Liver (tissue), 9 donors: ENCODE data around the gene NR6A1. TPM values are rescaled to one million over a fixed set of nuclear protein-coding genes. Genes with fewer than 3 reads are reported as not detected.

Experiments
- DNase-seq: peaks from one replicate; pipeline ENCODE4 v3.0.0-alpha.2; 2017; ENCODE audit warnings: low spot score
- H3K27ac ChIP-seq, 2 donors: one replicate each; pipeline ENCODE4 v1.7.0; 2013; ENCODE audit warnings: inconsistent platforms in 2 of 2, low read length in 2 of 2, control low read depth in 1 of 2, low read depth in 1 of 2, mild to moderate bottlenecking in 1 of 2
- H3K27me3 ChIP-seq, 4 donors: one replicate each; pipeline versions ENCODE4 v1.6.1 to v1.7.0; 2013; ENCODE audit warnings: low read length in 3 of 4, inconsistent platforms in 1 of 4, mild to moderate bottlenecking in 1 of 4, moderate library complexity in 1 of 4; ENCODE audit not compliant: control insufficient read depth in 4 of 4, insufficient read depth in 4 of 4
- H3K36me3 ChIP-seq, 4 donors: one replicate each; pipeline versions ENCODE4 v1.6.1 to v1.7.0; 2013; ENCODE audit warnings: low read length in 3 of 4, mild to moderate bottlenecking in 3 of 4, low read depth in 1 of 4, moderate library complexity in 1 of 4; ENCODE audit not compliant: control insufficient read depth in 4 of 4, insufficient read depth in 3 of 4
- H3K4me1 ChIP-seq, 4 donors: one replicate each; pipeline versions ENCODE4 v1.6.1 to v1.7.0; 2013; ENCODE audit warnings: low read length in 3 of 4, mild to moderate bottlenecking in 3 of 4, moderate library complexity in 1 of 4; ENCODE audit not compliant: control insufficient read depth in 4 of 4, insufficient read depth in 4 of 4
- H3K4me3 ChIP-seq, 3 donors: one replicate each; pipeline versions ENCODE4 v1.6.1 to v1.7.0; 2013; ENCODE audit warnings: low read length in 3 of 3, control low read depth in 1 of 3, low read depth in 1 of 3, mild to moderate bottlenecking in 1 of 3
- H3K9ac ChIP-seq, 2 donors: one replicate each; pipeline ENCODE4 v1.7.0; 2013; ENCODE audit warnings: low read length in 2 of 2, mild to moderate bottlenecking in 2 of 2, moderate library complexity in 2 of 2, control low read depth in 1 of 2, low read depth in 1 of 2
- H3K9me3 ChIP-seq, 4 donors: one replicate each; pipeline versions ENCODE4 v1.6.1 to v1.7.0; 2013; ENCODE audit warnings: low read length in 3 of 4; ENCODE audit not compliant: control insufficient read depth in 4 of 4
- EGR1 ChIP-seq, 2 donors: IDR thresholded peaks; 2 replicates each; pipeline ENCODE4 v1.6.1; 2016 to 2018; ENCODE audit warnings: antibody characterized with exemption in 2 of 2, low read depth in 2 of 2
- FOXA1 ChIP-seq: IDR thresholded peaks from 2 replicates; pipeline ENCODE4 v1.6.1; 2016; ENCODE audit warnings: antibody characterized with exemption
- GABPA ChIP-seq, 2 donors: IDR thresholded peaks in 1 of 2; conservative IDR thresholded peaks in 1 of 2; 2 replicates each; pipeline ENCODE4 v1.6.1; 2016; ENCODE audit warnings: antibody characterized with exemption in 2 of 2, mild to moderate bottlenecking in 1 of 2, moderate library complexity in 1 of 2
- HNF4A ChIP-seq, 2 donors: conservative IDR thresholded peaks; 2 replicates each; pipeline ENCODE4 v1.6.1; 2016; ENCODE audit warnings: antibody characterized with exemption in 2 of 2, mild to moderate bottlenecking in 2 of 2
- HNF4G ChIP-seq: IDR thresholded peaks from 2 replicates; pipeline ENCODE4 v1.6.1; 2016; ENCODE audit warnings: antibody characterized with exemption
- JUND ChIP-seq, 2 donors: IDR thresholded peaks; 2 replicates each; pipeline ENCODE4 v1.6.1; 2016; ENCODE audit warnings: antibody characterized with exemption in 2 of 2
- NR2F2 ChIP-seq: IDR thresholded peaks from 2 replicates; pipeline ENCODE4 v1.6.1; 2016; ENCODE audit warnings: antibody characterized with exemption
- RAD21 ChIP-seq, 2 donors: IDR thresholded peaks; 2 replicates each; pipeline ENCODE4 v1.6.1; 2016; ENCODE audit warnings: antibody characterized with exemption in 2 of 2, mild to moderate bottlenecking in 2 of 2
- SP1 ChIP-seq: IDR thresholded peaks from 2 replicates; pipeline ENCODE4 v1.6.1; 2018; ENCODE audit warnings: antibody characterized with exemption, mild to moderate bottlenecking
- TAF1 ChIP-seq: conservative IDR thresholded peaks from 2 replicates; pipeline ENCODE4 v1.6.1; 2016; ENCODE audit warnings: antibody characterized with exemption, mild to moderate bottlenecking
- YY1 ChIP-seq: IDR thresholded peaks from 2 replicates; pipeline ENCODE4 v1.6.1; 2016; ENCODE audit warnings: antibody characterized with exemption, mild to moderate bottlenecking
- WGBS: extraction: QIAGEN DNeasy Blood & Tissue Kit; methylation state at CpG from one replicate; pipeline ENCODE4 v1.1.7; 2013; 5-methylcytosine and 5-hydroxymethylcytosine counted together
- polyA plus RNA-seq, 2 donors: library from polyadenylated mRNA; stranded (reverse) in 1 of 2; unstranded in 1 of 2; fragments of 200-250 nt in 1 of 2; fragments of >200 nt in 1 of 2; fragmentation: Nextera tagmentation in 1 of 2; extraction: Ambion mirVana in 1 of 2; gene quantifications; one replicate each; pipeline versions ENCODE4 v1.2.1 to v1.2.3, GENCODE V29; 2013 to 2015
- total RNA-seq, 2 donors: library from RNA; depleted of rRNA; stranded (reverse); fragments of >200 nt; gene quantifications; one replicate each; pipeline ENCODE4 v1.2.3, GENCODE V29; 2014
- TF ChIP-seq, protein P1 (sequence below): fragments of 150-350 bp; IDR thresholded peaks from 2 replicates; pipeline ENCODE4 v1.5.1; 2017; ENCODE audit warnings: improper control_type of control experiment, low read depth, low read length; ENCODE audit not compliant: missing input control
- TF ChIP-seq, protein P2 (sequence below): IDR thresholded peaks from 2 replicates; pipeline ENCODE4 v1.6.1; 2016; ENCODE audit warnings: antibody characterized with exemption
- TF ChIP-seq, protein P3 (sequence below): IDR thresholded peaks from 2 replicates; pipeline ENCODE4 v1.6.1; 2016; ENCODE audit warnings: antibody characterized with exemption, mild to moderate bottlenecking
- TF ChIP-seq, protein P4 (sequence below): IDR thresholded peaks from 2 replicates; pipeline ENCODE4 v1.6.1; 2016; ENCODE audit warnings: antibody characterized with exemption
- donor health status: healthy.
- donor health status: healthy.
- donor health status: healthy.
- donor health status: healthy.
- donor health status: healthy.

The NR6A1 gene
- total and polyA plus RNA-seq, 4 donors: 0.72 to 6.1 (median 2.1) TPM

DNA sequence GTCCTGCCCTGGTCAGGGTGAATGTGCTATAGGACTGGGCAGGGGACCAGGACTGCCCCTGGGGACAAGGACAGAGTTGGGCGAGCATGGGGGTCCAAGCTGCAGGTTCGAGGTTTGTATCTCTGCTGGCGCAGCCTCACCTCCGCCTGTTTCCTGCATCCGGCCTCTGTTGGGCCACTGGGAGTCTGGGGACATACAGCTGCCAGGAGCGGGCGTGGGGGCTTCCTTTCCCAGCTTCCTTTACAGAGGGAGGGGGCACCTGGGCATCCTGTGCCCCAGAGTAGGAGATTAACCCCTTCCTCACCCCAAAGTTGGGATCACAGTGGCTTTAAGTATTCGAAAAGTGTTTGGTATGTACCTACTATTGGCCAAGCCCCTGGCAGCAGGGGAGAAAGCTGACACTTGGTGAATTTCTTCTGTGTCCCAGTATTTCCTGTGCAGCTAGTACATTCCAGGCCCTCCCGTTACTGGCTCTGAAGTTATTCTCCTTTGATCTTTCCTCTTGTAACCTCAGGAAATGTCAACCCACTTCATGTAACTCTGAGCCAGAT is 24.8 kb upstream of the NR6A1 start:
- no peak for DNase-seq
- H3K36me3 ChIP-seq: no peaks in the 10 kb centered on the region
- H3K27ac ChIP-seq: no peak overlapping the region
- H3K4me1 ChIP-seq: no peaks in the 10 kb centered on the region
- H3K27me3 ChIP-seq: no peaks in the 10 kb centered on the region
- H3K4me3 ChIP-seq: no peak overlapping the region
- TF ChIP-seq YY1: no peak
- peak; percentile 31 for TF ChIP-seq NR2F2
- TF ChIP-seq TAF1: no peak
- no peak for TF ChIP-seq JUND (IDR thresholded peaks at IDR 0.05)
- TF ChIP-seq EGR1 (IDR thresholded peaks at IDR 0.05; ENCODE audit: low read depth in 2 of 2): no peak
- no peak for TF ChIP-seq RAD21 (IDR thresholded peaks at IDR 0.05)
- no peak for TF ChIP-seq HNF4A (conservative IDR thresholded peaks at IDR 0.05)
- no peaks in the 10 kb centered on the region for H3K9me3 ChIP-seq
- H3K9ac ChIP-seq: no peak overlapping the region
- WGBS: 67% methylated on average over 9 of the region's 9 CpGs

DNA sequence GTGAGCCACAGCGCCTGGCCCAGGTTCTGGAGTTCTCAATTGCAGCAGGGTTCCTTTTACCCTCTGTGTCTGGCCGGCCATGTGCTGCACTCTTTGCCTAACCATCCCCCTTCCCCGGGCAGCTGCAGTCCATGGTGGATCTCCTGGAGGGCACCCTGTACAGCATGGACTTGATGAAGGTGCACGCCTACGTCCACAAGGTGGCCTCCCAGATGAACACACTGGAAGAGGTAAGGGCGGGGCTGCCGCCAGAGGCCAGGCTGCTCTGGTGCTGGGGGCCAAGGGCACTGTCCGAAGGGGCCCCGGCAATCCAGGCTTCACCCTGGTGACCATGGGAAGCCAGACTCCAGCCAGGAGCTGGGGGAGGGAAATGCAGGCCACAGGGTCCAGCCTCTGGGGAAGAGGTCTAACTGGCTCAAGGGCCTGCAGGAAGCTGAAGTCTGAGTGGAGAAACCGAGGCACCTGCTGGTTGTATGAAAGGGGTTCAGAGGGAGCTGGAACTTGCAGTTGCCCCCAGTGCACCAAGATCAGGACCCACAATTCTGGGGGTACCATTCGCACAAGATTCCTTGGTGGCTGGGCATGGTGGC is 23.9 kb upstream of the NR6A1 start:
- Histone ChIP-seq H3K4me3 (no peak overlapping the region), H3K9me3 (no peaks in the 10 kb centered on the region), H3K27me3 (no peaks in the 10 kb centered on the region), H3K4me1 (no peaks in the 10 kb centered on the region), H3K27ac (no peak overlapping the region), H3K36me3 (no peaks in the 10 kb centered on the region), H3K9ac (no peak overlapping the region)
- DNase-seq: no peak
- no peak for TF ChIP-seq FOXA1
- no peak for TF ChIP-seq JUND (IDR thresholded peaks at IDR 0.05)
- TF ChIP-seq, protein P1, sequence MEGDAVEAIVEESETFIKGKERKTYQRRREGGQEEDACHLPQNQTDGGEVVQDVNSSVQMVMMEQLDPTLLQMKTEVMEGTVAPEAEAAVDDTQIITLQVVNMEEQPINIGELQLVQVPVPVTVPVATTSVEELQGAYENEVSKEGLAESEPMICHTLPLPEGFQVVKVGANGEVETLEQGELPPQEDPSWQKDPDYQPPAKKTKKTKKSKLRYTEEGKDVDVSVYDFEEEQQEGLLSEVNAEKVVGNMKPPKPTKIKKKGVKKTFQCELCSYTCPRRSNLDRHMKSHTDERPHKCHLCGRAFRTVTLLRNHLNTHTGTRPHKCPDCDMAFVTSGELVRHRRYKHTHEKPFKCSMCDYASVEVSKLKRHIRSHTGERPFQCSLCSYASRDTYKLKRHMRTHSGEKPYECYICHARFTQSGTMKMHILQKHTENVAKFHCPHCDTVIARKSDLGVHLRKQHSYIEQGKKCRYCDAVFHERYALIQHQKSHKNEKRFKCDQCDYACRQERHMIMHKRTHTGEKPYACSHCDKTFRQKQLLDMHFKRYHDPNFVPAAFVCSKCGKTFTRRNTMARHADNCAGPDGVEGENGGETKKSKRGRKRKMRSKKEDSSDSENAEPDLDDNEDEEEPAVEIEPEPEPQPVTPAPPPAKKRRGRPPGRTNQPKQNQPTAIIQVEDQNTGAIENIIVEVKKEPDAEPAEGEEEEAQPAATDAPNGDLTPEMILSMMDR: peak; percentile 11
- TF ChIP-seq RAD21 (IDR thresholded peaks at IDR 0.05): peak in 1 of 2 donors; percentile 28
- 76% methylated on average over 11 of the region's 11 CpGs for WGBS

DNA sequence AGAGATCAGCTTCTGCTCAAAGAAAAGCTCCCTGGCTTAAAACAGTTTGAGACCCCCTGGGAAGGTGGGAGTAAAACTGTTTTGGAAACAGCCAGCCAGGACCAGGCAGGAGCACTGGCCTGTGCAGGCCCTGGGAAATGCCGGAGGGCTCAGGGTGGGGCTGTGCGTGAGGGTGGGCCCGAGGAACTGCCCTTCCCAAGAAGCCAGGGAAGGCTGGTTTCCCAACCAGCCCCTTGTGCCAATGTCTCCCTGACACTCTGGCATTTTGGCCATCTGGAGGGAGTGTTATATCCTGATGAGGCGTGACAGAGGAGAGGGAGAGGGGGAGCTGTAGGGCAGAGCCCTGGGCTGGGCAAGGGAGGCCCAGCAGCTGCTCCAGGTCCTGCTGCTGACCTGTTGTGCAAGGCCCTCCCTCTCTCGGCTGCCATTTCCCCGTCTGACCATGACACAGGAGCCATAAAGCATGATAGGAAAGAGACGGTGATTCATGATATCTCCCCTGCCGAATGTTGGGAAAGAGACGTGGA is 22.0 kb upstream of the NR6A1 start:
- 87% methylated on average over 9 of the region's 9 CpGs for WGBS
- Histone ChIP-seq H3K27ac (no peak overlapping the region), H3K36me3 (no peaks in the 10 kb centered on the region), H3K27me3 (no peaks in the 10 kb centered on the region), H3K4me1 (no peaks in the 10 kb centered on the region), H3K9me3 (no peaks in the 10 kb centered on the region), H3K4me3 (no peak overlapping the region), H3K9ac (no peak overlapping the region)
- TF ChIP-seq GABPA (IDR thresholded peaks at IDR 0.05 in 1 of 2, conservative IDR thresholded peaks at IDR 0.05 in 1 of 2): no peak
- TF ChIP-seq, protein P2, sequence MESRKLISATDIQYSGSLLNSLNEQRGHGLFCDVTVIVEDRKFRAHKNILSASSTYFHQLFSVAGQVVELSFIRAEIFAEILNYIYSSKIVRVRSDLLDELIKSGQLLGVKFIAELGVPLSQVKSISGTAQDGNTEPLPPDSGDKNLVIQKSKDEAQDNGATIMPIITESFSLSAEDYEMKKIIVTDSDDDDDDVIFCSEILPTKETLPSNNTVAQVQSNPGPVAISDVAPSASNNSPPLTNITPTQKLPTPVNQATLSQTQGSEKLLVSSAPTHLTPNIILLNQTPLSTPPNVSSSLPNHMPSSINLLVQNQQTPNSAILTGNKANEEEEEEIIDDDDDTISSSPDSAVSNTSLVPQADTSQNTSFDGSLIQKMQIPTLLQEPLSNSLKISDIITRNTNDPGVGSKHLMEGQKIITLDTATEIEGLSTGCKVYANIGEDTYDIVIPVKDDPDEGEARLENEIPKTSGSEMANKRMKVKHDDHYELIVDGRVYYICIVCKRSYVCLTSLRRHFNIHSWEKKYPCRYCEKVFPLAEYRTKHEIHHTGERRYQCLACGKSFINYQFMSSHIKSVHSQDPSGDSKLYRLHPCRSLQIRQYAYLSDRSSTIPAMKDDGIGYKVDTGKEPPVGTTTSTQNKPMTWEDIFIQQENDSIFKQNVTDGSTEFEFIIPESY: no peak
- no peak for TF ChIP-seq SP1
- TF ChIP-seq, protein P3, sequence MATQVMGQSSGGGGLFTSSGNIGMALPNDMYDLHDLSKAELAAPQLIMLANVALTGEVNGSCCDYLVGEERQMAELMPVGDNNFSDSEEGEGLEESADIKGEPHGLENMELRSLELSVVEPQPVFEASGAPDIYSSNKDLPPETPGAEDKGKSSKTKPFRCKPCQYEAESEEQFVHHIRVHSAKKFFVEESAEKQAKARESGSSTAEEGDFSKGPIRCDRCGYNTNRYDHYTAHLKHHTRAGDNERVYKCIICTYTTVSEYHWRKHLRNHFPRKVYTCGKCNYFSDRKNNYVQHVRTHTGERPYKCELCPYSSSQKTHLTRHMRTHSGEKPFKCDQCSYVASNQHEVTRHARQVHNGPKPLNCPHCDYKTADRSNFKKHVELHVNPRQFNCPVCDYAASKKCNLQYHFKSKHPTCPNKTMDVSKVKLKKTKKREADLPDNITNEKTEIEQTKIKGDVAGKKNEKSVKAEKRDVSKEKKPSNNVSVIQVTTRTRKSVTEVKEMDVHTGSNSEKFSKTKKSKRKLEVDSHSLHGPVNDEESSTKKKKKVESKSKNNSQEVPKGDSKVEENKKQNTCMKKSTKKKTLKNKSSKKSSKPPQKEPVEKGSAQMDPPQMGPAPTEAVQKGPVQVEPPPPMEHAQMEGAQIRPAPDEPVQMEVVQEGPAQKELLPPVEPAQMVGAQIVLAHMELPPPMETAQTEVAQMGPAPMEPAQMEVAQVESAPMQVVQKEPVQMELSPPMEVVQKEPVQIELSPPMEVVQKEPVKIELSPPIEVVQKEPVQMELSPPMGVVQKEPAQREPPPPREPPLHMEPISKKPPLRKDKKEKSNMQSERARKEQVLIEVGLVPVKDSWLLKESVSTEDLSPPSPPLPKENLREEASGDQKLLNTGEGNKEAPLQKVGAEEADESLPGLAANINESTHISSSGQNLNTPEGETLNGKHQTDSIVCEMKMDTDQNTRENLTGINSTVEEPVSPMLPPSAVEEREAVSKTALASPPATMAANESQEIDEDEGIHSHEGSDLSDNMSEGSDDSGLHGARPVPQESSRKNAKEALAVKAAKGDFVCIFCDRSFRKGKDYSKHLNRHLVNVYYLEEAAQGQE: no peak
- no peak for TF ChIP-seq RAD21 (IDR thresholded peaks at IDR 0.05)
- TF ChIP-seq HNF4G: no peak
- TF ChIP-seq, protein P4, sequence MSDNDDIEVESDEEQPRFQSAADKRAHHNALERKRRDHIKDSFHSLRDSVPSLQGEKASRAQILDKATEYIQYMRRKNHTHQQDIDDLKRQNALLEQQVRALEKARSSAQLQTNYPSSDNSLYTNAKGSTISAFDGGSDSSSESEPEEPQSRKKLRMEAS: no peak
- no peak for DNase-seq
